GM11168 (cell line): ENCODE measurements around the gene MRPL18.
"Not testable (repeated sequence)": the region's sequence is repeated elsewhere in the genome, so short reads cannot be mapped to it uniquely, and the experiment has no call there.

Source experiments
- in situ Hi-C: fragments of 300-500 bp; cut with MboI; formaldehyde crosslinking; loops from one replicate; pipeline ENCODE4 v1.12.0; 2022; ENCODE audit warnings: low sequenced_read_pairs; ENCODE audit not compliant: unreplicated experiment

Gene MRPL18

DNA sequence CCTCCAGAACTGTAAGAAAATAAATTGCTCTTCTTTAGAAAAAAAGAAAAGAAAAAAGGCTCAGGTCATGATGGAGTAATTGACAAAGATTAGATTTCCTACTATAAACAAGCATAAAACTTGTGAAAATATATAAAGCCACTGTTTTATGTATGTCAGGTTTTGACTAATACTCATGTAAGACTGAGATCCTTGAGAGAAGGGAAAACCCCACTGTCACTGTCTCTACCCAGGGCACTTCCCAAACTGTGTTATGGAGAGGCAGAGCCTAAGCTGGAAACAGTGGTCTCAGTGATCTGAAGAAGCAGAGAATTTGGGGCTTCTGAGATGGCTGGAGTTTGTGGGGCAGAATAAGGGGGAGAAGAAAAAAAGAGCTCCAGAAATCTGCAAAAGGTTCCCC lies 20.8 kb upstream of the MRPL18 start:
- in situ Hi-C loops = no loop called here

DNA sequence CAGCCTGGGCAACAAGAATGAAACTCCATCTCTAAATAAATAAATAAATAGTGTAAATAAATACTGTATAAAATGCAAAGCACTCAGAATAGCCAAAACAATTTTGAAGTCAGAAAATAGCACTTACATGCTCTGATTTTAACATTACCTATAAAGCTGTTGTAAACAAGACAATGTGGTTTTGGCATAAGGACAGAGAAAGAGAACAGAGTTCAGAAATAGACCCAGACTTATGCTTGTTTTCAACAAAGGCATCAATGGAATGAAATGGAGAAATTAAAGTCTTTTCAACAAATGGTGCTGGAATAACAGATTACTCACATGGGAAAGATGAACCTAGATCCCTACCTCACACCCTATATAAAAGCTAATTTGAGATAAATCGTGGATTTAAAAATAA lies 18.1 kb upstream of the MRPL18 start:
- in situ Hi-C loops = no loop called here

DNA sequence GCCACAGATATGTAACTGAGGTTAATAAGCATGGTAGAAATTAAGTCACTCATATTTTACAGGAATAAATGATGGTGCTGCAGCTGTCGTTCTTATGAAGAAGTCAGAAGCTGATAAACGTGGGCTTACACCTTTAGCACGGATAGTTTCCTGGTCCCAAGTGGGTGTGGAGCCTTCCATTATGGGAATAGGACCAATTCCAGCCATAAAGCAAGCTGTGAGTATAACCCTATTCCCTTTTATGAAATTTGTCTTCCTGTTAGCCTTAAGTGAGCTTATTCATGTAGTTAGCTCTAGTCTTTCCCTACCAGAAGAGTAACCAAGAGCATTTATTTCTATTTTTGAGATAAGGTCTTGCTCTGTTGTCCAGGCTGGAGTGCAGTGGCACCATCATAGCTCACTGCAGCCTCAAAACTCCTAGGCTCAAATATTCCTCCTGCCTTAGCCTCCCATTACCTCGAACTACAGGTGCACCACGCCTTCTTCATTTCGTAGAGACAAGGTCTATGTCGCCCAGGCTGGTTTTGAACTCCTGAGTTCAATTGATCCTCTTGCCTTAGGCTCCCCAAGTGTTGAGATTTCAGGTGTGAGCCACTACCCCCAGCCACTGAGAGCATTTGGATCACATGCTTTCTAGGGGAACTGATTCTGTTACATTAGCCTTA lies 12.9 kb upstream of the MRPL18 start:
- in situ Hi-C loops = no loop called here

DNA sequence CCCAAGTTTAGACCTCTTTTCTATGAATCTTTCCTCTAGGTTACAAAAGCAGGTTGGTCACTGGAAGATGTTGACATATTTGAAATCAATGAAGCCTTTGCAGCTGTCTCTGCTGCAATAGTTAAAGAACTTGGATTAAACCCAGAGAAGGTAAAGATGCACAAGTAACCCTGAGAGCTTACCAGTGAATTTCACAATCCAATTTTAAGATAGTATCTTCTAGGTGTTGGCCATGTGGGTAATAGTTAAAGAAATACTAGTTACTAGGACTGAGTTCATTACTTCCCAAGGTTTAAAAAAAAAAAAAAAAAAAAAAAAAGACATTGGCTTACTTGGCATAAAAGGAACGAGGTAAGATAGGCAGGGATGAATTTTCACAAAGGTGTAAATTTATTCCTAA lies 12.1 kb upstream of the MRPL18 start:
- in situ Hi-C loops = no loop called here

DNA sequence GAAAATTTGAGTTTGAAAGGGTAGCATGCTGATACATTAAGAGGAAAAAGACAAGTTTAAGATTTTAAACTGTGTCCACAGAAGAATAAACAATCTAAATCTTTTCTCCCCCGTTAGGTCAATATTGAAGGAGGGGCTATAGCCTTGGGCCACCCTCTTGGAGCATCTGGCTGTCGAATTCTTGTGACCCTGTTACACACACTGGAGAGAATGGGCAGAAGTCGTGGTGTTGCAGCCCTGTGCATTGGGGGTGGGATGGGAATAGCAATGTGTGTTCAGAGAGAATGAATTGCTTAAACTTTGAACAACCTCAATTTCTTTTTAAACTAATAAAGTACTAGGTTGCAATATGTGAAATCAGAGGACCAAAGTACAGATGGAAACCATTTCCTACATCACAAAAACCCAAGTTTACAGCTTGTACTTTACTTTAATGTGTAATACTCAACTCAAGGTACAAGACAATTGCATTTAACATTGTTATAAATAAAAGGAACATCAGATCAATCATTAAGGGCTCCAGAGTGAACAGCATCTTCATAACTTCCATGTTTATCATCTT lies 11.6 kb upstream of the MRPL18 start:
- in situ Hi-C loops = no loop called here

DNA sequence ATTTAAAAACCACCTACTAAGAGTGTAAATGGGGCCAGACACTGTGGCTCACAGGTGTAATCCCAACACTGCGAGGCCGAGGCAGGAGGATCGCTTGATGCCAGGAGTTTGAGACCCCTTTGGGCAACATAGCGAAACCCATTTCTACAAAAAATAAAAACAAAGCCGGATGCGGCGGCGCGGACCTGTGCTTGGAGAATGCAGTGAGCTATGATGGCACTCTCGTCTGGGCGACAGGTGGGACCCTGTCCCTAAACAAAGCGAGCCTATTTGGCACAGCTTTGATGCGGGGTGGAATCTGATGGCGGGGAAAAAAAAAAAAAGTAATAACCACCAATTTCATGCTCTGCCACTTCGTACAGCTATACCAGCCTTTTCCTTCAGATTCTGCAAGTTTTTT lies 2.0 kb upstream of the MRPL18 start:
- in situ Hi-C loops = no loop called here

DNA sequence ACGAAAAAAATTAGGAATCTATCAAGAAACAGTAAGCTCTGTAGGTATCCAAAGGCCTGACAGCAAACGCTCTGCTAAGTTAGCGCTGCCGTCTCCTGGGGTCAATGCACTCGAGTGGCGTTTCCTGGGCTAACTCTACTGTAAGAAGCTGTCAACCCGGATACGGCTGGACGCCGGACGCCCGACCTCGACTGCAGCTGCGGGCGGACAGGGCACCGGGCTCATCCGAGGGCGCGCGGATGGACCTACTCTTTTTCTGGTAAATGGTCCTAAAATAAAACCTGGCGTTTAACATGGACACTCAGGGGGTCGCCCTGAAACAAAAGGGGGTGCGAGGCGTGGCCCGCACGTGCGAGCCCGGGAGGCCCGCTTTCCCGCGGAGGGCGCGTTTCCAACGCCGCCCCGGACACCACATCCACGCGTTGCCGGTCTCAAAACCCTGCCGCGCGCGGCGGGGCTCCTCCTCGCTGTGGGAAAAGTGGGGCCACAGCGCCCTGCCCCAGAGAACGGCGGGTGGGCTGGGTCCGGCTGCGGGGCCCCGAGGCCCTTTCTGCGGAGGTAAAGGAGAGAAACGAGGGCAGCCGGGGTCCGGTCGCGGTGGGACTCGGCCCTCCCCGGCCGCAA lies 1.4 kb upstream of the MRPL18 start:
- in situ Hi-C loops = no loop called here

DNA sequence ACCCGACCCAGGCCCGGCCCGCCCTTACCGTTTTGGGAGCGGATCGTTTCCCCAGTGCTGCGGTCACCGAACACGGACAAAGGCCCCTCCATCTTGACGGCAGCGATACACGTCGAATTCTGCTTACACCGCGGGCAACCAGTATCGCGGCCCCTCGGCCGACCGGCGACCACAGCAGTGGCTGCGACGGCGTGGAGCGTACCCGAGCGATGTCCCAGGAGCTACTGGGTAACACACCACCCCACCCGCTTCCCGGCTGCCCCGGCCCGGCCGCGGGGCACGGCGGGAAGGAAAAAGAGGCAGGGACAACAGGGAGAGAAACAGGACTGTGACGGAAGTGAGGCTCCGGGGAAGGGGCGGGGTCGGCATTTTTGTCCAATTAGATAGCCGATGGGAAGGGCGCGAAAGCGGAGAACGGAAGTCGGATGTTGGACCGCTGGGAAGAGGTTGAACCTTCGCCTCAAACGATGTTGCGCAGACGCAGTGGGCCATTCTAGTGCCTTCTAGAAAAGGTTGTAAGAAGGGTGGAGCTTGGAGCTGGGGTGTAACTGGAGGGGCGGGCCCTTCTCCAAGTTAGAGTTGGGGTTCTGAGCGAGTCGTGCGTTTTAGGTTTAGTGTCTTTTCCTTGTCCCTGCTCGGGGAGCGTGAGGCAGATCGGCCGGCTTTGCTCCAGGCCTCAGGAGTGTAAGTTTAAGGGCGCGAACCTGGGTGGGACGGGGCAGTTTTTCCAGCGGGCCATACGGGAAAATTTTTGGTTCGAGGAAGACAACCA lies 704 bp upstream of the MRPL18 start, which contains the start of gene TCP1:
Gene TCP1, minus strand, starts transcription at position 226 of the 772 bp plus-strand sequence. Its CDS starts 134 bp downstream, at position 92.
- in situ Hi-C loops = no loop called here

DNA sequence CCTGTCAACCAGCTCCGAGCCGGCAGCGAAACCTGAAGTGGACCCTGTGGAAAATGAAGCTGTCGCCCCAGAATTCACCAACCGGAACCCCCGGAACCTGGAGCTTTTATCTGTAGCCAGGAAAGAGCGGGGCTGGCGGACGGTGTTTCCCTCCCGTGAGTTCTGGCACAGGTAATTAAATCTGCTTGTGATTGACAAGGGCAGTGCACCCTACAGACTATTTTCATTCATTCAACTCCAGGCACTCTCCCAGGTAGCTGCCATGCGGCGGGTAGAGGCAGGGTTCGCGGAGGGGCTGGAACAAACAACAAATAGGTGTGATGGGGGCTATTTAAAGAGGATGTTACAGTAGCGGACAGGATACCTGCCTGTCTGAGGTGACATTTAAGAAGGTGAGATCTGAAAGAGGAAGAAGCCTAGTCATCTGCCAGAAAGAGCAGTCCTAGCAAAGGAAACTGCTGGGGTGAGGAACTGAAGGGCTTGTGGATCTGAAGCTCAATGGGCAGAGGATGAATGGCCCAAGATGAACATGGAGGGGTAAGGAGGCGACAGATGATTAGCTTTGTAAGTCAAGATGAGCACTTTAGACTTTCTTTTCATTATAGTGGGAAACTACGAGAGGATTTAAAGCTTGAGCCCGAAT lies 810 bp downstream of the MRPL18 start:
- in situ Hi-C loops = no loop called here

DNA sequence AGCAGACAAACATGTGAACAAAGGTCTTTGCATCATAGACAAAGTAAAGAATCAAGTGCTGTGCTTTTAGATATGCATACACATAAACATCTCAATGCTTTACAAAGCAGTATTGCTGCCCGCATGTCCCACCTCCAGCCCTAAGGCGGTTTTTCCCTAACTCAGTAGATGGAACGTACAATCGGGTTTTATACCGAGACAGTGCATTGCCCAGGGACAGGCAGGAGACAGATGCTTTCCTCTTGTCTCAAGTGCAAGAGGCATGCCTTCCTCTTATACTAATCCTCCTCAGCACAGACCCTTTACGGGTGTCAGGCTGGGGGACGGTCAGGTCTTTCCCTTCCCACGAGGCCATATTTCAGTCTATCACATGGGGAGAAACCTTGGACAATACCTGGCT lies 4.7 kb downstream of the MRPL18 start:
- in situ Hi-C loops = not testable (repeated sequence)

DNA sequence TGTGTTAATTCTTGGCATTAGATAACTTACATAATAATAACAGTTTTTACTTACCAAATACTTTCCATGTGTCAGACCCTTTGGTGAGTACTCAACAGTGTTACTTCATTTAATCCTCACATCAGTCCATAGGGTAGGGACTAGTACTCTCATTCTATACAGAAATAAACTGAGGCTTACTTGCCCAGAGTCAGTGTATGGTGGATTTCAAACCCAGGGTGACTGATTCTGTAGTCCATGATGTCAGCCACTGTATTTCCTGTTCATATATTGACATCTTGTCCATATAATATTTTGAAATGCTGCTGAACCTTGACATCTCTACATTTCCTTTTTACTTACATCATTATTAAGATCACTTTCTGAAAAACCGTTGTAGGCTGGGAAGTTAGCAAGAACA lies 7.3 kb downstream of the MRPL18 start:
- in situ Hi-C loops = no loop called here

DNA sequence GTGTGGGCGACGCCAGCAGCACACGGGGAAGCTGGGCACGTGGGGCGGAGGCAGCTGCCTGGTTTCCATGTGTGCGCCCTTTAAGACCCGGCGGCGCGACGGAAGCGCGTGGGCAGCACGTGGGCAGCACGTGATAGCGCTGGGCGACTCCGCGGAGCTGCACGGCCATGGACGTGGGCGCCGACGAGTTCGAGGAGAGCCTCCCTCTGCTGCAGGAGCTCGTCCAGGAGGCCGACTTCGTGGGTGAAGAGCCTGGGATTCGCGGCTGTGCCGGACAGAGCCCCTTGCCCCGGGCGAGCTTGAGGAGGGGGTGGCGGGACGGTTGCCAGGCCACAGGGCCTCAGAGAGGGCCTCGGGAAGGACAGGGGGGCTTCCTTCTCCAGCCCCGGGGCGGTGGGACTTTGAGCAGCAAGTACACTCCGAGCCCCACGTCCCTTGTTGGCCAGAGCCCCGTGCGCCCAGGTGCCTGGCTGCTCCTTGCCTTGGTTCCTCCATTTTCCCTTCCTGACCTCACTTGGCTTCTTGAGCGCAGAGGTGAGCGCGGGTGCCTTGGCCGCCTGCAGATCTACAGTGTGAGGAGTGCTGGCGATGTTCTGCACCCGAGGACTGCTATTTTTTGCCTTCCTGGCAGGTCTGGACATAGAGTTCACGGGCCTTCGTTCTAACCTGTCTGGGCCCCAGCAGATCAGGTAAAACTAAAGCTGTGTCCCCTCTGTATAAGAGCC lies 10.0 kb downstream of the MRPL18 start, which contains the start of gene PNLDC1:
Gene PNLDC1, plus strand, starts transcription at position 136 of the 725 bp plus-strand sequence. Its CDS starts 32 bp downstream, at position 168.
- in situ Hi-C loops = no loop called here

DNA sequence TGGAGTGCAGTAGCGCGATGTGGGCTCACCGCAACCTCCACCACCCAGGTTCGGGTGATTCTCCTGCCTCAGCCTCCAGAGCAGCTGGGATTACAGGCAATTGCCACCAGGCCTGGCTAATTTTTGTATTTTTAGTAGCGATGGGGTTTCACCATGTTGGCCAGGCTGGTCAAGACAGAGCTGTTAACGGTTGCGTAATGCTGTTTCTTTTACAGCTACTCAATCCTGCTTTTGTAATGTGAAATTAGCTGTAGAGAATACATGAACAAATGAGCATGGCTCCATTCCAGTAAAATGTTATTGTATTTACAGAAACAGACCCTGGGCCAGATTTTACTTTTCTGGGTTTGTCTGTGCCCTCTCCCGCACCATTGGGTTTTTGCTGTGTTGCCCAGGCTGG lies 11.7 kb downstream of the MRPL18 start:
- in situ Hi-C loops = no loop called here

DNA sequence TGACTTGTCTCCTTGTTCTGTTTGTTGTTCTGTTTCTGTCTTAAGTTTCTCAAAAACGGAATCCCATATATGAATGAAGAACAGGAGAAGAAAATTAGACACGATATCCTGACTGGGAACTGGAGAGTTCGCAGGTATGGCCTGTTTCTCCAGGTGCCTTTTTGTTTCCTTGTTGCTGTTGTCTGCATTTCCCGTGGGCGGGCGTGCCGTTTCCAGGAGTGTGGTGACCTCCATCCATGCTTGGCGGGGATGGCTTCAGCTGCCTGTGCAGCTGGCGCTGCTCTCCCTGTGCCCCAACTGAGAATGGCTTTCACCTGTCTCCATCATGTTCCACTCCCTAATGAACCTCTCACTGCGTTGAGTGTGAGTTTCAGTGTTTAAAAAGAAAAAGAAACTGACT lies 14.2 kb downstream of the MRPL18 start:
- in situ Hi-C loops = no loop called here

DNA sequence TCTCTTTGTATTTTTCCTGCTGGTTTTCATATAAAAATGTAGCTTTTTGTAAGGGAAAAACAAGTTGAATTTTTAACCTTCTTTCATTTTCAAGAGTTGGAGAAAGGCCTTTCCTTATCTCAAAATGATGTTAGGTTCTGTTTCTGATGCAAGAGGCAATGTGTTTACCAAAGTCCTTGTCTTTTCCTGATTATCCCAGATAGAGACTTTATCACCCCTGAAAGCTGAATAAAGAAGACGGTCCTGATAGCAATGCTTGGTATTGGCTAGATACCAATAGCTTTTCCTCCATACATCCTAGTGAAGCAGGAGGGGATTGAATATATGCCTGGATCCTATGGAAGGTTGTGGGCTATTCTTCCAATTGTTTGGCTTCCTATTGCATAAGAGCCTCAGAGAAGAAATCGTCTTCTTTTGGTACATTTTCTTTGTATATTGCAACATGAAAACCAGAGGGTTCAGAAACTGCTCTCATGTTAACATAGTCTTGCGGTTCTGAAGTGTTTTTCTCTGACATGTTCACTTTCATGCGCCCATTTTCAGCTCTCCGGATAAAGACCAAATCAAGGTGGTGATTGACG lies 15.3 kb downstream of the MRPL18 start:
- in situ Hi-C loops = no loop called here

DNA sequence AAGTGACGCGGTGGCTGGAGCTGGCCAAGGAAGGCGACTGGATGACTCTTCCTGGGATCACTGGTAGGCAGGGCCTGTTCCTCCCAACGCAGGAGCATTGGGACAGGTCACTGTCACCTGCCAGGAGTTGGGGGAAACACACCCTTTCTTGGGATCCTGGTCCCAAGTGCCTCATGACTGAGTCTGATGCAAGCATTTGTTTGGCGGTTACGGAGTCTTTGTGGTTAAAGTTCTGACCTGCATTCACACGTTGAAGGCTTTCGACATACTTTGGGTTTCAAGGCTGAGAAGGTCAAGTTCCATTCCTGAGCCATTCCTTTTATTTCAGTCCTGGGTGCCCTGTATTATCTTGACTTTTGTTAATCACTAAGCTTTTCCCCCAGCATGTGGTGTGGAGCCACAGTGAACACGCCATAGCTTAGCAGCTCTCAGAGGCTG lies 15.8 kb downstream of the MRPL18 start:
- in situ Hi-C loops = no loop called here

DNA sequence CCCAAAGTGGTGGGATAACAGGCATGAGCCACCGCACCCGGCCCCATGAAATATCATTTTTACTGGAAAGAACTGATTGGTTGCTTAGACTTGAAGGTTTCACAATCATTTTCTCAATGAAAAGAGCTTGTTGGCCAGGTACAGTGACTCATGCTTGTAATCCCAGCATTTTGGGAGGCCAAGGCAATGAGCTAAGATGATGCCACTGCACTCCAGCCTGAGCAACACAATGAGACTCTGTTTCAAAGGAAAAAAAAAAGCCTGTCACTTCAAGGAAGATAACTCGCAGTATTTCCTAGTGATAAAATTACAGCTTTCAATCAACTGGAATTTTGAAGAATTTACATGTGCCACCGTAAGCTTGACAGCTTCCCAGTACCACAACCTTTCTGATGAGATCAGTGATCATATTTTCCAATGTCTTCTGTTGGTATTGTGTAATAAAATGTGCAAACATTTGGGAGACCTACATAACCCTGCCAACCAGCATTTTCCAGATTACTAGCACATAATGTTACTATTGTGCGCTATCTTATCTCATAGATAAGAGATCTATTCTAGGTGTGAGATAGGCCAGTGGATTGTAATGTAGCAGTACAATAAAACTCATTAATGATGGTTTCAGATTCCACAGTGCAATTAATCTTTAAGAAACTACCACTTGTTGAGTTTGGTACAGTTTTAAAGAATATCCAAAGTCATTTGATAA lies 17.0 kb downstream of the MRPL18 start:
- in situ Hi-C loops = no loop called here

DNA sequence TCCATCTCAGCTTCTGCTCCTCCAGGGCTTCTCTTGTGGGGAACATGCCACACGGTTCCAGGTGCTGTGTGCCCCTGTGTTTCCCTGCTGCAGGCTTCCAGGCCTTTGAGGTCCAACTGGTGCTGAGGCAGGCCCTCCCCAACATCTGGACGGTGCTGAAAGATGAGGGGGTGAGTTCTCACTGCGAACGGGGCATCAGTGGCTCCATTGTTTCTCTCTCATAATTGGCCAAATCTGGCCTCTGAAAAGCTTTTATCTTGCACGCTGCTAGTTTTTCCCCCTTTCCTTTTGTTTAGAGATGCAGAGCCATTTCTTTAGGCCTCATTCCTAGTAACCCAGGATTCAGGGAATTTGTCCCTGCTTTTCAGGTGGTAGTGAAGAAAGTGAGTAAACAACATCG lies 18.4 kb downstream of the MRPL18 start:
- in situ Hi-C loops = no loop called here

DNA sequence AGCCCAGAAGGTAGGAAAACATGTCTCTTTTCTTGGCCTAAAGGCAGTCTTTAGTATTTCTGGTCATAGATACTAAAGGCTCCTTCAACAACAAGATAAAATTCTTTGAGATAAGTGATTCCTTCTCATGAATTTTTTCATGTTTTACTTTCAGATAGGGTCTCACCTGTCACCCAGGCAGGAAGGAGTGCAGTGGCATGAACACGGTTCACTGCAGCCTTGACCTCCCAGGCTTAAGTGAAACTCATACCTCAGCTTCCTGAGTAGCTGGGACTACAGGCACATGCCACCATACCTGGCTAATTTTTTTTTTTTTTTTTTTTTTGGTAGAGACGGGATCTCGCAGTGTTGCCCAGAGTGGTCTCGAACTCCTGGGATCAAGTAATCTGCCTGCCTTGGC lies 18.9 kb downstream of the MRPL18 start:
- in situ Hi-C loops = no loop called here
